Measurements from ENCODE around the gene FAM107B.

The FAM107B gene

DNA sequence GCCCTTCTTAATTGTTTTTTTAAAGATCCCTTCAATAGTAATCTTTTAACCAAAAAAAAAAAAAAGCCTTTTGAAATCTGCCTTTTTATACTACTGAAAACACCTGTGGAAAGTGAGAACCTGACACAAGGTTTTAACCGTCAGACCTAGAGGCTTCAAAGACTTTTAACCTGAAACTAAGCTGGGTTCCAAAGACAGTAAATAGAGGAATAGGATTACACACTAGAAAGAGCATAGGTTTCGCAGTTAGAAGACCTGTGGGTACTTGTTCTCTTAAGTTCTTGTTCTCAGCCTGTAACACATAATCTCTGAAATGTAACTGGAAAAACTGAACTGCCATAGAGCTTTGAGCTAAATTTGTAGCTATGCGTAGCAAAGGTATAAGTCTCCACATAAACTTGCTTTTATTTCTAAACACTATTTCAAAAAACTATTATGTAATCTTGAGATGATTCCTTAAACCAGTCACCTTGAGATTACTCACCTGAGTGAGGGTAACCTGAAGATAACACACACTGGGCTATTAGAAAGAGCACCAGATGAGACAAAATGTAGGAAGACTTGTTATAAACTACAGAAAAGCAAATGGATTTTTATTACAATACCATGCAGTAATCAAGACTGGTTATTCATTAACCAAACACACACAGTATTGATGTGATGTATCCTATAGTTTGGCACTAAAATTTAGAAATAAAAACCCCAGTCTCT is 247.4 kb downstream of the FAM107B start:
- DNase-seq, result no peak

DNA sequence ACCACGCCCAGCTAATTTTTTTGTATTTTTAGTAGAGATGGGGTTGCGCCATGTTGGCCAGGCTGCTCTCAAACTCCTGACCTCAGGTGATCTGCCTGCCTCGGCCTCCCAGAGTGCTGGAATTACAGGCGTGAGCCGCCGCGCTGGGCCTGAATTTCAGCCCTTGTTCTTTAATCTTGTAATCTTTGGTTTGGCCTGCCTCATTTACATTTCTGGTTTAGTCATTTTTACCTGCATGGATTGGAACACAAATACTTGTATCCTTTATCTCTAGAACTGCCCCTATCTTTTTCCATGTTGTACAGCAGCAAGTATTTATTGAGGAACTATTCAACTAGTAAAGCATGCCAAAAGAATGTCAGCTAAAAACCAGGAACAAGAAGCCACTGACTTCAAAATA is 248.4 kb downstream of the FAM107B start:
- no peak for DNase-seq

- DNase-seq, result no peak
Observed at GRCh38 chr10:14524691-14525324, 249.9 kb downstream of the FAM107B start.

- no peak for DNase-seq
Observed at GRCh38 chr10:14523286-14523685, 251.4 kb downstream of the FAM107B start.

DNA sequence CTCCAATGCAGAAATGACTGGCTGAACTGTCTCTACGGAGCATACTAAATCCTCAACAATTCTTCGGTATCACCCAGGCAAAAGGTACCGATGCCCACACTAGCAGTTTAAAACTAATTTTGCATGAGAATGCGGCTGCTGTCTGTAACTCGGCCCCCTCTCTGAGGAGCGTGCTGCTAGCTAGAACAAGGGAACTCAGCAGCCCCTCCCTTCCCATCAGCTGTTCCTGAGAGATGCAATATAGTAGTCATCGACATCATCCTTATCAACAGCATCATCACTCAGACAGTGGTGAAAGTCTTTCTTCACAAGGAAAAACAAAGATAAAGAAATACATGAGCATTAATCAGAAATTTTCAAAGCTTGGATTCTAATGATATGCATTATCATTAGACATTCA is 254.9 kb downstream of the FAM107B start:
- no peak for DNase-seq

DNA sequence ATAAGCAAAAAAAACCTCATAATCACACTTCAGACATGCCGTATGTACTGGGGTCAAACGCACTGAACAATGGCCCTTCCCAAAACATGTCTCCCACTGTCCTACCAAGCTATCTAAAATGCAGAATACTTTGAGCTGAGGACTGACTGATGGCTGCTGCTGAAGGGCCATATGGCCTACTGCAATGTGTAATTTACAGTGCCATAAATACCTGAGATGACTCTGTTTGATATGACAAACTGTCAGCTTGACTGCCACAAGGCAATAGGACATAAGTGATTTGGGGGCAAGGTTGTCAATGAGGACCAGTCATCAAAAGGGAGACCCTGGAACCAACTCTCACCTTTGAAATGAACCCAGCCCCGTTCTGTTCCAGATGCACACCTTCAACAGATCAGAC is 256.5 kb downstream of the FAM107B start:
- DNase-seq, result no peak

GRCh38 chr10:14513123-14513522 is 261.6 kb downstream of the FAM107B start:
- DNase-seq, result no peak

DNA sequence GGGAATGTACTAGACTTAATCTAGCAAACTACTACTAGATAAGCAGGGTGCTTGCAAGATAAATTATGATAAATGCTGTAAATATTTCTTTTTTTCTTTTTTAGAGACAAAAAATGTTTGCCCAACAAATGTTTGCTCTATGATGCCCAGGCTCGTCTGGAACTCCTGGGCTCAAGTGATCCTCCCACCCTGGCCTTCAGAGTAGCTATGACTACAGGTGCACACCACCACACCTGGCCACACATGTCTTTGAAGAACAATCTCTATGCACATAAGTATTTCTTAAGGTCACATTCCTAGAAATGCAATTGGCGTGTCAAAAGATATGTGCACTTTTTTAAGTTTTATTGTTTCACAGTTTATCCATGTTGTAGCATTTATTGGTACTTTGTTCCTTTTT is 264.4 kb downstream of the FAM107B start:
- DNase-seq, result no peak

DNA sequence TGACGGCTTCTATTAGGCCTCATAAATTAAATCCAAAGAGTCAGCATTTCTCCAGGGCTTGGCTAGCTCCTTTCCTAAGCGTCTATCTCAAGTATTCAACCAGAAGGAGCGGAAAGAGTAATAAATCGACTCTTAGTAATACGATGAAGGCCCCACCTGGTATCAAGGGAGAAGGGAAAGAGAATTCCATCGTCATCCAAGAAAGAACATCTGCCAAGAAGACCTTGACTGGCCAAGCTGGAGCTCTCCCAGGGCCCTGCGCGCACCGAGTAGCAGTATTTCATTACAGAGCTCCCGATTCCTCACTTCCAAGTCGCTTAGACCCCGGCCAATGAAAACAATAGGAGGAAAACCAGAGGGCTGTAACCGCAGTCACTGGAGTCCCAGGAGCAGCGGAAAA is 266.0 kb downstream of the FAM107B start:
- DNase-seq, result no peak

DNA sequence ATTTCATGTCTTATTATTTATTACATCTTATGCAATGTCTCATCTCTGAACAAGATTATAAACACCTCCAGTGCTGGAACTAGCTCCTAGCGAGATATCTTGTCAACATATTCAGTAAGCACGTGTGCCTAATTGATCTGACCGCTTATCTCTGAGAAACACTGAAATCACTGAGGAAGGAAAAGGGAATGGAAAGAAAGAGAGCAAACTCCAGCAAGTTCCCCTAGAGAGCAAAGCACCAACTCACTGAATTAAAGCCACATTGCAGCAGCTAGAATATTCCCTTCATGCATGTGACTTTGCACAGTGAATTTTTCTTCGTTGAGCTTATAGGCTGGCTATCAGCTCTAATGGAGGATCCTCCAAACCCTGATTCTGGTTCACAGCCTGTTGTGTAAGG is 266.9 kb downstream of the FAM107B start:
- DNase-seq, result no peak

DNA sequence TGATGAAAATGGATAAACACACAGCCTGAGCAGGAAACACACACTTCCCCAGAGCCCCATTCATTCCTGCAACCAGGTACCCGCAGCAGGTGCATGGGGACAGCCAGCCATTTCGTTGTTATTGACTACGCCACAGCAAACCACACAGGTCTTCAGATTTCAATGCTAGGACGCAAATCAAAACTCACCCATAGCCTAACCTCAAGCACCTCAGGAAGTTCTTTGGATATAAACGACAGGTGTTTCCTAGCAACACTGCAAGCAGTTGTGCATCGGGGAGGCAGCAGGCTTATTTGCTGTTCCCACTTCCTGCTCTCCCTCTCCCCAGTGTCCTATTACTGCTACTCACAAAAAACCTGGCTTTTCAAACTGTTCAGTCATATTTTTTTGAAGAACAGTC is 267.5 kb downstream of the FAM107B start:
- DNase-seq, result no peak

DNA sequence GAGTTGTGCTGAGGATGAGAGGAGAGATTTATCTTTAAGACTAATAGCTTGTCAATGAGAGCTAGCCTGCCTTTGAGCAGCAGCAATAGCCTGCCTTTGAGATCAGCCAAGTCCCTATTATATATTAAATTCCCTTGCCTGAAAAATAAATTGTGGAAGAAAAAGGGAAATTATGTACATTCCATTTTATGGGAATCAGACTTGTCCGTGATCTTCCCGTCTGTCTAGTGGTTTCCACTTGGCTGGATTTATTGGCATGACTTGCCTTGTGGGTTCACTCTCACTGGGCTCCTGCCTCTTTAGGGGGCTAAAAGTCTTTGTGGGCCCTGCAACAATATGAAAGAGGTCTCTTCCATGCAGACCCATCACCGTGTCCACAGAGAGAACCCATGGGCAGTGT is 272.3 kb downstream of the FAM107B start:
- DNase-seq, result no peak

- DNase-seq, result no peak
Observed at GRCh38 chr10:14500172-14500765, 274.4 kb downstream of the FAM107B start.

- DNase-seq, result no peak
Observed at GRCh38 chr10:14499601-14499904, 275.1 kb downstream of the FAM107B start.

DNA sequence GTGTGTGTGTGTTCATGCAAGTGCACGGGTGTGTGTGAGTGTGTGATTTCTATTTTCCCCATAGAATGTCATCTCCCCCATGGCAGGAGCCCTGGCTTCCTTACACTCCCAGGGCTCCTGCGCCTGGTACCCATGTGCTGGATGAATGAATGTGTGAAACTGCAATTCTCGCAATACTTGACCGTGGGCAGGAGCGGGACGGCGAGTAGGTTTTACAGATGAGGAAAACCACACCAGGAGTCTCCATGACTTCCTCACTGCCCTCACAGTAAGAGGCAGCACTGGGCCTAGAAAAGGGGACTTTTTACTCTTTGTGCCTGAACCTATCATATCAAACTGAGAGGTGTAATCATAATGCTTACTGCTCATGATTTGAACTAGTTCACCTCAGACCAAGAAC is 276.4 kb downstream of the FAM107B start:
- DNase-seq, result no peak

- no peak for DNase-seq
Observed at GRCh38 chr10:14491811-14492210, 282.9 kb downstream of the FAM107B start.

GRCh38 chr10:14489522-14490177 is 285.0 kb downstream of the FAM107B start:
- DNase-seq, result no peak

DNA sequence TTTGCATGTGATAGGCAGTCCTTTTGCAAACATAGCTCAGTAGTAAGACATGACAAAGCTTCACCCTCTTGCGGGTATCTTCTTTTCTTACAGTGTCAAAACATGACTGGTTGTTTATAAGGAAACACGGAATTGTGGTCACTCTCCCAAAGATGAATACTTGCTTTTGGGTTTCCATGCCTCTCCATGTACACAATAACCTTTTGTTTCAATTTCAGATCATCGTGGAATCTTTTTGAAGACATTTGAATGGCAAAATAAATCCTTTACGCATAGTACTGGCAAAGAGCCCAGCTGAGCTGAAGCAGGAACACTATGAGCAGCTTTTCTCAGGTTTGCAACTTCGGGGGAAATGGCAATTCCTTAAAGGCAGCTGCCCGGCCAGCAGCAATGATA is 287.2 kb downstream of the FAM107B start:
- DNase-seq, result no peak

- no peak for DNase-seq
Observed at GRCh38 chr10:14486777-14487487, 287.8 kb downstream of the FAM107B start.

DNA sequence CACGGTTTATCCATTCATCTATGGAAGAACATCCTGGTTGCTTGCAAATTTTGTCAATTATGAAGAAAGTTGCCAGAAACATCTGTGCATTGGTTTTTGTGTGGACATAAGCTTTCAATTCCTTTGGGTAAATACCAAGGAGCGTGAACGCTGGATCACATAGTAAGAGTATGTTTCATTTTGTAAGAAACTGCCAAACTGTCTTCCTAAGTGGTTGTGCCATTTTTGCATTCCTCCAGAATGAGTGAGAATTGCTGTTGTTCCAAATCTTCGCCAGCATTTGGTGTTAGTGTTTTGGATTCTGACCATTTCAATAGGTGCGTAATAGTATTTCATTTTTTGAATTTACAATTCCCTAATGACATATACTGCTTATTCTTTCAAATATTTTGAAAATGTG is 288.7 kb downstream of the FAM107B start:
- DNase-seq, result no peak

DNA sequence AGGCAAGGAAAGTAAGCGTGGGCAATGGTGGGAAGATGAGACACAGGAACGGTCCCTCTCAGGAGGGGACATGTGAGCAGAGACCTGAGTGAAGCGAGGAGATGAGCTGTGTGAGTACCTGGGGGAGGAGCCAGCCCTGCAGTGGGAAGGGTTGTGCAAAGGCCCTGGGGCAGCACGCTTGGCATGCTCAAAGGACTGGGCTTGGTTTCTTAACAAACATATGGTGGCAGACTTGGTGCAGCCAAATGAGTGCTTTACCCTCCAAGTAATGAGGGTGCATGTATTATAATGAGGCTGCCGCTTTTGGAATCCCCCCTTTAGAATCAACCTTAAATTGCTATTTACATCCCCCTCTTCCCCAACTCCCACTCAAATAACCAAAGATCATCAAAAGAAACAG is 291.3 kb downstream of the FAM107B start:
- no peak for DNase-seq

DNA sequence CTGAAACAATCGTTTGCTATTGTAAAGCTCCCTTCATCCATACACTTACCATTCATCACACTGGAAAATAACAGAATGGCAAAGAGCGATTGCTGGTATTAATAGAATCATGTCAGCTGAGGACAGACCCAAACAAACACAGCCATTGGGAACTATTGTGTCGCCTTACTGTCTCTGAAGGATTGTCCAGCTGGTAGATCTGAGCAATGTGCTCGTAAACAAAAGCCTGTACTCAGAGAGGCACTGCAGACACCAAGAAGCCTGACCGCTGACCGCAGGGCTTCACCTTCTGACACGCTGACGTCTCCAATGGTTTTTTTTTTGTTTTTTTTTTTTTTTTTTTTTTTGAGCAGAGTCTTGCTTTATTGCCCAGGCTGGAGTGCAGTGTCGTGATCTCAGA is 292.9 kb downstream of the FAM107B start:
- no peak for DNase-seq

DNA sequence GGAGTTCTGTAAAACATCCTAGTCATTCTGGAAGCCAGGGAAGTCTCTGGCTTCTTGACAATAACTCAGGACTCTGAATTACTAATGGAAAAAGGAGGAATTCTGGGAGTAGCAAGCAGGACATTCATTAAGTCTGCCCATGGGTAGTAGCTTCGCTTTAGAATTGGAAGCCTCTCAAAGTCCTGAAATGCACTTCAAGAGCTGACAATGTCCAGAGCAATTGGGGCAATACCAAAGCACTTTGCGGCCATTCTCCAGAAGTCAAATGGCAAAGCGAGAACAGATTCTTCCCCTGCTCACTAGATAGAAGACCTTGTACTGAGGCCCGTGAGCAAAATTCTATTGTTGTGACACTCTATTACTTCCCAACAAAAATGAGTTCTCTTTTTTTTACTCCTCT is 293.7 kb downstream of the FAM107B start:
- no peak for DNase-seq

DNA sequence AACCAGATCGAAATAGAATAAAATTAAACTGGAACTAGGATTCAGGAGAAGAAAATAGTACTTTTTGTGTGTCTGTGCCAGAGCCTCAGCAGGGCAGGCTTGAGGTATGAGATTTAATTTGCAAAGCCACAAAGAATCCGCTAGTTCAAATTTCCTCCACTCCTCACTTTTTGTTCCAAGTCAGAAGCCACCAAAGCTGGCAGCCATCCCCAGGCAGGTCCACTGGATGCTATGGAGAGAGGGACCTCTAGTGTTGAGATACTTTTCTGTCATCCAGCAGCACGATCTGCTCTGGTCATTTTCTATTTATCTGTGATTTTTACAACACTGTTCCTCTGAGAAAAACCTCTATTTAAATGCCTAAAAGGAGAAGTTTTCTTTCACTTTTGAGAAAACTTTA is 296.1 kb downstream of the FAM107B start:
- DNase-seq, result no peak
